DMS53 treated with DMSO at 0.1 percent for 48 hours (cell line): ENCODE data around the gene UTF1.
"Not testable (repeated sequence)": the region's sequence is repeated elsewhere in the genome, so short reads cannot be mapped to it uniquely, and the experiment has no call there.

Experiments used
- DNase-seq: peaks from one replicate; lab custom pipeline; 2025; ENCODE audit not compliant: unreplicated experiment; lab: John Stamatoyannopoulos, UW

Gene UTF1

GRCh38 chr10:133262696-133263095 lies 32.7 kb downstream of the UTF1 start:
- peak; percentile 23 for DNase-seq

- no peak for DNase-seq
These were observed 33.7 kb downstream of the UTF1 start for GRCh38 chr10:133263674-133264073.

- no peak for DNase-seq
These were observed 34.4 kb downstream of the UTF1 start for GRCh38 chr10:133264461-133264860.

- not testable (repeated sequence) for DNase-seq
These were observed 35.0 kb downstream of the UTF1 start for GRCh38 chr10:133265052-133265451.

- DNase-seq, result no peak
These were observed 36.2 kb downstream of the UTF1 start for GRCh38 chr10:133266056-133266795.

- no peak for DNase-seq
These were observed 37.3 kb downstream of the UTF1 start for GRCh38 chr10:133267293-133267692.

GRCh38 chr10:133267829-133268228 lies 37.8 kb downstream of the UTF1 start:
- DNase-seq, result no peak

GRCh38 chr10:133268532-133268931 lies 38.5 kb downstream of the UTF1 start:
- no peak for DNase-seq

- no peak for DNase-seq
These were observed 39.4 kb downstream of the UTF1 start for GRCh38 chr10:133269367-133269766.

GRCh38 chr10:133270204-133270603 lies 40.2 kb downstream of the UTF1 start:
- no peak for DNase-seq

- no peak for DNase-seq
These were observed 40.8 kb downstream of the UTF1 start for GRCh38 chr10:133270773-133271297.

GRCh38 chr10:133271521-133272300 lies 41.7 kb downstream of the UTF1 start:
- DNase-seq, result no peak

GRCh38 chr10:133272301-133272963 lies 42.4 kb downstream of the UTF1 start:
- DNase-seq, result no peak

GRCh38 chr10:133272964-133273420 lies 43.0 kb downstream of the UTF1 start:
- DNase-seq, result no peak

GRCh38 chr10:133273534-133274143 lies 43.6 kb downstream of the UTF1 start:
- DNase-seq, result no peak

- DNase-seq, result no peak
These were observed 45.0 kb downstream of the UTF1 start for GRCh38 chr10:133274751-133275683.

GRCh38 chr10:133275684-133276092 lies 45.7 kb downstream of the UTF1 start:
- DNase-seq, result no peak

- no peak for DNase-seq
These were observed 46.0 kb downstream of the UTF1 start for GRCh38 chr10:133276100-133276434.

- DNase-seq, result no peak
These were observed 46.6 kb downstream of the UTF1 start, which contains the start of gene ADAM8 for GRCh38 chr10:133276435-133277201. Gene ADAM8, minus strand, starts transcription at chr10:133276868. Its CDS starts 51 bp downstream, at chr10:133276817.
